Peyer's patch (tissue), 4 donors: ENCODE measurements around the gene TMEM232.

Experiments used
- POLR2A ChIP-seq, 2 donors: fragments of 450-650 bp; IDR thresholded peaks; one replicate each; pipeline ENCODE4 v1.5.1; 2017; ENCODE audit warnings: antibody characterized with exemption in 2 of 2, mild to moderate bottlenecking in 2 of 2, moderate library complexity in 2 of 2
- TF ChIP-seq, protein P1 (sequence below), 6 experiments: fragments of 450-650 bp in 4 of 6; fragments of 200-600 bp in 2 of 6; sonication (generic) in 1 of 6; IDR thresholded peaks; one replicate each; pipeline ENCODE4 v1.5.1; 2017 to 2019; ENCODE audit warnings: antibody characterized with exemption in 6 of 6, mild to moderate bottlenecking in 3 of 6, moderate library complexity in 1 of 6

GRCh38 chr5:110634475-110634874, 92.0 kb downstream of the TMEM232 start:
- TF ChIP-seq, protein P1, sequence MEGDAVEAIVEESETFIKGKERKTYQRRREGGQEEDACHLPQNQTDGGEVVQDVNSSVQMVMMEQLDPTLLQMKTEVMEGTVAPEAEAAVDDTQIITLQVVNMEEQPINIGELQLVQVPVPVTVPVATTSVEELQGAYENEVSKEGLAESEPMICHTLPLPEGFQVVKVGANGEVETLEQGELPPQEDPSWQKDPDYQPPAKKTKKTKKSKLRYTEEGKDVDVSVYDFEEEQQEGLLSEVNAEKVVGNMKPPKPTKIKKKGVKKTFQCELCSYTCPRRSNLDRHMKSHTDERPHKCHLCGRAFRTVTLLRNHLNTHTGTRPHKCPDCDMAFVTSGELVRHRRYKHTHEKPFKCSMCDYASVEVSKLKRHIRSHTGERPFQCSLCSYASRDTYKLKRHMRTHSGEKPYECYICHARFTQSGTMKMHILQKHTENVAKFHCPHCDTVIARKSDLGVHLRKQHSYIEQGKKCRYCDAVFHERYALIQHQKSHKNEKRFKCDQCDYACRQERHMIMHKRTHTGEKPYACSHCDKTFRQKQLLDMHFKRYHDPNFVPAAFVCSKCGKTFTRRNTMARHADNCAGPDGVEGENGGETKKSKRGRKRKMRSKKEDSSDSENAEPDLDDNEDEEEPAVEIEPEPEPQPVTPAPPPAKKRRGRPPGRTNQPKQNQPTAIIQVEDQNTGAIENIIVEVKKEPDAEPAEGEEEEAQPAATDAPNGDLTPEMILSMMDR (IDR thresholded peaks at IDR 0.05): no peak
- no peak for TF ChIP-seq POLR2A (IDR thresholded peaks at IDR 0.05)
